Measurements from ENCODE around the gene LRRC74B. TPM values are rescaled to one million over a fixed set of nuclear protein-coding genes. Genes with fewer than 3 reads are reported as not detected.
"Not testable (repeated sequence)": the region's sequence is repeated elsewhere in the genome, so short reads cannot be mapped to it uniquely, and the experiment has no call there.

The LRRC74B gene
- polyA plus RNA-seq, 1 experiment = not detected

DNA sequence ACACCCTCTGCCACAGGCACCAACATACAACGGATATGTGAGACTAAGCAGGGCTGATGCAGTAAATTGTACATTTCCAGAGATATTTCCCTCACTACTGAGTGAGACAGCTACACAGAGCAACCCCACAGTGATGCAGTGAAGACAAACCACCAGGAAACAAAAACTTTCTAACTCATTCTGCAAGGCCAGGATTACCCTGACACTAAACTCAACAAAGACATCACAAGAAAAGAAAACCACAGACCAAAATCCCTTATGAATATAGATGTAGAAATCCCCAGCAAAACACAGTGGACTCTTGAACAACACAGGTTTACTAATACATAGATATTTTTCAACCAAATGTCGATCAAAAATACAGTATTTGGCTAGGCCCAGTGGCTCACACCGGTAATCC, 11.9 kb upstream of the LRRC74B start:
- TF ChIP-seq, protein P1, sequence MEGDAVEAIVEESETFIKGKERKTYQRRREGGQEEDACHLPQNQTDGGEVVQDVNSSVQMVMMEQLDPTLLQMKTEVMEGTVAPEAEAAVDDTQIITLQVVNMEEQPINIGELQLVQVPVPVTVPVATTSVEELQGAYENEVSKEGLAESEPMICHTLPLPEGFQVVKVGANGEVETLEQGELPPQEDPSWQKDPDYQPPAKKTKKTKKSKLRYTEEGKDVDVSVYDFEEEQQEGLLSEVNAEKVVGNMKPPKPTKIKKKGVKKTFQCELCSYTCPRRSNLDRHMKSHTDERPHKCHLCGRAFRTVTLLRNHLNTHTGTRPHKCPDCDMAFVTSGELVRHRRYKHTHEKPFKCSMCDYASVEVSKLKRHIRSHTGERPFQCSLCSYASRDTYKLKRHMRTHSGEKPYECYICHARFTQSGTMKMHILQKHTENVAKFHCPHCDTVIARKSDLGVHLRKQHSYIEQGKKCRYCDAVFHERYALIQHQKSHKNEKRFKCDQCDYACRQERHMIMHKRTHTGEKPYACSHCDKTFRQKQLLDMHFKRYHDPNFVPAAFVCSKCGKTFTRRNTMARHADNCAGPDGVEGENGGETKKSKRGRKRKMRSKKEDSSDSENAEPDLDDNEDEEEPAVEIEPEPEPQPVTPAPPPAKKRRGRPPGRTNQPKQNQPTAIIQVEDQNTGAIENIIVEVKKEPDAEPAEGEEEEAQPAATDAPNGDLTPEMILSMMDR (IDR thresholded peaks at IDR 0.05; ENCODE audit: low read depth, low read length) = no peak

DNA sequence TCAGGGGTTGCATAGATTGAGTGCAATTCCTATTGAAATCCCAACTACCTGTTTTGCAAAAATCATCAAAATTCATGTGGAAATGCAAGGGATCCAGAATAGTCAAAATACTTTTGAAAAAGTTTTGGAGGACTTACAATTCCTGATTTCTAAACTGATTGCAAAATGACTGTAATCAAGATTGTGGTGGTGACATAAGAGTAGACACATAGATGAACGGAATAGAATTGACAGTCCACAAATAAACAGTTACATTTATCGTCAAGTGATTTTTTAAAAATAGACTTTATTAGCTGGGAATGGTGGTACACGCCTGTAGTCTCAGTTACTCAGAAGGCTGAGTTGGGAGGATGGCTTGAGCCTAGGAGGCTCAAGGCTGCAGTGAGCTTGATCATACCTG, 10.8 kb upstream of the LRRC74B start:
- Histone ChIP-seq H3K4me3 (ENCODE audit: low read depth, low read length) (no peak overlapping the region), H3K27me3 (ENCODE audit: control insufficient read depth, insufficient read depth, low read length) (peaks cover 12% of the 10 kb centered on the region), H3K9me3 (ENCODE audit: control insufficient read depth, insufficient read depth, low read length) (no peaks in the 10 kb centered on the region; the same call in 1 of the 2 replicates), H3K27ac (ENCODE audit: low read depth, low read length) (no peak overlapping the region)
- TF ChIP-seq, protein P1 (IDR thresholded peaks at IDR 0.05; ENCODE audit: low read depth, low read length) = no peak
- POLR2A ChIA-PET = no interaction called here
- CTCF ChIA-PET = interaction anchor here (1.4 kb wide), 1 partner anchor 20 kb away, joined by 3 read pairs; the partner anchor contains the start of gene P2RX6
- DNase-seq (ENCODE audit: low read depth, low spot score) = no peak

More for the DNA sequence above, 11.9 kb upstream of the LRRC74B start:
- no peak overlapping the region for H3K4me3 ChIP-seq (ENCODE audit: low read depth, low read length)
- ChIA-PET CTCF (no interaction called here), POLR2A (no interaction called here)
- no peak for DNase-seq (ENCODE audit: low read depth, low spot score)
- H3K27me3 ChIP-seq (ENCODE audit: control insufficient read depth, insufficient read depth, low read length) = peaks cover 20% of the 10 kb centered on the region
- no peaks in the 10 kb centered on the region; the same call in 1 of the 2 replicates for H3K9me3 ChIP-seq (ENCODE audit: control insufficient read depth, insufficient read depth, low read length)
- no peak overlapping the region for H3K27ac ChIP-seq (ENCODE audit: low read depth, low read length)

DNA sequence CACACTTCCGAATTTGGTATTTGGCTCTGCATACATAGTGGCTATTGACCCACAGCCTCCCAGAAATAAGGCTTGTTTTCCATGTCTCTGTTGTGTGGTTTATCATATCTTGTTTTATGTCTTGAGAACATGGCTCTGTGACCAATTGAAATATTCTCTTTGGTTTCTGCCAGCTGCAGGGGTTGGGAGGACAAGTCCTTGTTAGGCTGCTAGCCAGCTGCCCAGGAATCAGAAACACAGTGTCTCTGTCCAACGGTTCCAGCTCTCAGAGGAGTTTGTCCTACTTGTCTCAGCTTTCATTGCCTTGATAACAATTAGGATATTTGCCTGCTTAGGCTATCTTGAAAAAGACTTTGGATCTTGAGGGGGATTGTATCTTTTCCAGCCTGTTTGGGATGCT, 7.3 kb upstream of the LRRC74B start:
- TF ChIP-seq, protein P1 (IDR thresholded peaks at IDR 0.05; ENCODE audit: low read depth, low read length) = no peak
- Histone ChIP-seq H3K4me3 (ENCODE audit: low read depth, low read length) (no peak overlapping the region), H3K27me3 (ENCODE audit: control insufficient read depth, insufficient read depth, low read length) (no peaks in the 10 kb centered on the region), H3K9me3 (ENCODE audit: control insufficient read depth, insufficient read depth, low read length) (no peaks in the 10 kb centered on the region), H3K27ac (ENCODE audit: low read depth, low read length) (peak overlapping the region; percentile 95)
- POLR2A ChIA-PET = interaction anchor here (1.0 to 1.3 kb wide), 3 partner anchors 23 to 1559 kb away, joined by 3 to 15 read pairs (median 5); partner anchors contain the start of genes CDC45, LZTR1, P2RX6 and UFD1
- CTCF ChIA-PET = interaction anchor here (0.6 to 1.4 kb wide), 2 partner anchors 153 to 1308 kb away, joined by 5 to 8 read pairs; no protein-coding TSS in a partner anchor
- DNase-seq (ENCODE audit: low read depth, low spot score) = no peak

DNA sequence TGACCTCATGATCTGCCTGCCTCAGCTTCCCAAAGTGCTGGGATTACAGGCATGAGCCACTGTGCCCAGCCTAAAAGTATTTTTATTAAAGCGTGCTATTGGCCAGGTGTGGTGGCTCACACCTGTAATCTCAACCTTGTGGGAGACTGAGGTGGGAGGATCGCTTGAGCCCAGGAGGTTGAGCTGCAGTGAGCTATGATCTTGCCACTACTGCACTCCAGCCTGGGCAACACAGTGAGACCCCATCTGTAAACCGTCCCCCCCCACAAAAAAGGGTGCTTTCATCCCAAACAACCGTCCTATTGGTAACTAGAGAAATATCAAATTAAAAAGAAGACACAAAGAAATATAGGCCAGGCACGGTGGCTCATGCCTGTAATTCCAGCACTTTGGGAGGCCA, 6.6 kb upstream of the LRRC74B start:
- H3K27ac ChIP-seq (ENCODE audit: low read depth, low read length); CTCF ChIA-PET: not testable (repeated sequence)
- POLR2A ChIA-PET = interaction anchor here (1.0 to 1.5 kb wide), 2 partner anchors 24 to 1560 kb away, joined by 3 to 4 read pairs; partner anchors contain the start of genes CDC45, P2RX6 and UFD1

DNA sequence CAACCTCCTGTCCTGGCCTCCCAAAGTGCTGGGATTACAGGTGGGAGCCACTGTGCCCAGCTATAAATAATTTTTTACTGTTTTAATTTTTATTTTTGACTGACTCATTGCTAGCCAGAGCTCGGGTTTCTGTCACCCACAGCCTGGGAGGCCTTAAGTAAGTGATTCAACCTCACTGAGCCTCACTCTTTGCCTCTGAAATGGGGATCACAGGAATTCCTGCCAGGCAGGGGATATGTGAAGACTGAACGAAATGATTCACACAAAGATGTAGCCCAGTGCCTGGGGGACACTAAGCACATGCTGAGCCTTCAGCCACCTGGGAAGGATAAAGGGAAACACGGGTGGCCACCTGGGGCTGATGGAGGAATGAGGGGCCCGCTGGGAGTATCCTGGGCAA, 3.8 kb upstream of the LRRC74B start:
- POLR2A ChIA-PET = no interaction called here
- Histone ChIP-seq H3K27ac (ENCODE audit: low read depth, low read length) (no peak overlapping the region), H3K9me3 (ENCODE audit: control insufficient read depth, insufficient read depth, low read length) (no peaks in the 10 kb centered on the region), H3K4me3 (ENCODE audit: low read depth, low read length) (no peak overlapping the region), H3K27me3 (ENCODE audit: control insufficient read depth, insufficient read depth, low read length) (no peaks in the 10 kb centered on the region)
- TF ChIP-seq, protein P1 (IDR thresholded peaks at IDR 0.05; ENCODE audit: low read depth, low read length) = no peak
- CTCF ChIA-PET = no interaction called here
- DNase-seq (ENCODE audit: low read depth, low spot score) = no peak

More for the DNA sequence above, 6.6 kb upstream of the LRRC74B start:
- not testable (repeated sequence) for H3K4me3 ChIP-seq (ENCODE audit: low read depth, low read length); H3K9me3 ChIP-seq (ENCODE audit: control insufficient read depth, insufficient read depth, low read length); H3K27me3 ChIP-seq (ENCODE audit: control insufficient read depth, insufficient read depth, low read length); DNase-seq (ENCODE audit: low read depth, low spot score)

Measured in AG04450 (cell line).